ENCODE data around the gene FOXN3.
"Not testable (repeated sequence)": the region's sequence is repeated elsewhere in the genome, so short reads cannot be mapped to it uniquely, and the experiment has no call there.

FOXN3 gene

DNA sequence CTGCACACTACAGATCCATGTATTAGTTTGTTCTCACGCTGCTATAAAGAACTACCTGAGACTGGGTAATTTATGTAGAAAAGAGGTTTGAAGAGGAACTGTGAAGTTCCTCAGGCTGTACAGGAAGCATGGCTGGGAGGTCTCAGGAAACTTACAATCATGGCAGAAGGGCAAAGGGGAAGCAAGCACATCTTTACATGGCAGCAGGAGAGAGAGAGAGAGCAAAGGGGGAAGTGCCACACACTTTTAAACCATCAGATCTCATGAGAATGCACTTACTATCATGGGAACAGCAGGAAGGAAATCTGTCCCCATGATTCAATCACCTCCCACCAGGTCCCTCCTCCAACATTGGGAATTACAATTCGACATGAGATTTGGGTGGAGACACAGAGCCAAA is 265.3 kb downstream of the FOXN3 start:
- H3K9me3 ChIP-seq (ENCODE audit: control insufficient read depth, insufficient read depth, low read length); H3K27me3 ChIP-seq (ENCODE audit: control insufficient read depth, insufficient read depth, low read length); H3K36me3 ChIP-seq (ENCODE audit: control insufficient read depth, insufficient read depth, low read length); H3K9ac ChIP-seq (ENCODE audit: low read depth, low read length); H3K4me3 ChIP-seq (ENCODE audit: low read depth, low read length); H3K4me1 ChIP-seq (ENCODE audit: control insufficient read depth, insufficient read depth, low read length); H3K27ac ChIP-seq (ENCODE audit: low read depth, low read length): not testable (repeated sequence)

DNA sequence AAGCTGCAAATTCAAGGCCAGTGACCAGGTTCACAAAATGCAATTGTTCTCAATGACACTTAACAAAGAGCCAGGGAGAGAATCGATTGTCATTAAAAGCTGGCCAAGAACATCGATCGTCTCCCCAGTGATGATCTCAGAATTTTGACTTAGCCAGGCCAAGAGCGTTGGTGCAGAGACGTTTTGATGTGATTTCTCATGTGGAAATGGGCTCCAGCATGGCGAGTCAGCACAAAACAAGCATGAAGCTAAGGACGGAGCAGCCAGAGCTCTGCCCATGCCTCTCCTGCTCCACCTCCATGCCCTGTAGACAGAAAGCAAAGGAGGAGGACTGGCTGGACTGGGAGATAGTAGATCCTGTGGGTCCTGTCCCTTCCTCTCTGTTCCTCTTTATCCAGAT is 270.8 kb downstream of the FOXN3 start:
- Histone ChIP-seq H3K27me3 (ENCODE audit: control insufficient read depth, insufficient read depth, low read length) (no peaks in the 10 kb centered on the region), H3K4me1 (ENCODE audit: control insufficient read depth, insufficient read depth, low read length) (no peaks in the 10 kb centered on the region), H3K9me3 (ENCODE audit: control insufficient read depth, insufficient read depth, low read length) (no peaks in the 10 kb centered on the region), H3K9ac (ENCODE audit: low read depth, low read length) (no peak overlapping the region), H3K4me3 (ENCODE audit: low read depth, low read length) (no peak overlapping the region), H3K27ac (ENCODE audit: low read depth, low read length) (no peak overlapping the region), H3K36me3 (ENCODE audit: control insufficient read depth, insufficient read depth, low read length) (no peaks in the 10 kb centered on the region)

- Histone ChIP-seq H3K4me3 (ENCODE audit: low read depth, low read length) (no peak overlapping the region), H3K27ac (ENCODE audit: low read depth, low read length) (no peak overlapping the region), H3K9me3 (ENCODE audit: control insufficient read depth, insufficient read depth, low read length) (no peaks in the 10 kb centered on the region), H3K36me3 (ENCODE audit: control insufficient read depth, insufficient read depth, low read length) (no peaks in the 10 kb centered on the region), H3K27me3 (ENCODE audit: control insufficient read depth, insufficient read depth, low read length) (no peaks in the 10 kb centered on the region), H3K9ac (ENCODE audit: low read depth, low read length) (no peak overlapping the region), H3K4me1 (ENCODE audit: control insufficient read depth, insufficient read depth, low read length) (peaks cover 3% of the 10 kb centered on the region; the same call in 1 of the 2 replicates)
Measured at GRCh38 chr14:89144642-89145041, 272.4 kb downstream of the FOXN3 start.

- Histone ChIP-seq H3K9ac (ENCODE audit: low read depth, low read length) (no peak overlapping the region), H3K27me3 (ENCODE audit: control insufficient read depth, insufficient read depth, low read length) (no peaks in the 10 kb centered on the region), H3K4me1 (ENCODE audit: control insufficient read depth, insufficient read depth, low read length) (peaks cover 8% of the 10 kb centered on the region; the same call in 1 of the 2 replicates), H3K36me3 (ENCODE audit: control insufficient read depth, insufficient read depth, low read length) (no peaks in the 10 kb centered on the region), H3K27ac (ENCODE audit: low read depth, low read length) (no peak overlapping the region), H3K4me3 (ENCODE audit: low read depth, low read length) (no peak overlapping the region), H3K9me3 (ENCODE audit: control insufficient read depth, insufficient read depth, low read length) (no peaks in the 10 kb centered on the region)
Measured at GRCh38 chr14:89144066-89144465, 273.0 kb downstream of the FOXN3 start.

GRCh38 chr14:89143595-89143994 is 273.4 kb downstream of the FOXN3 start:
- Histone ChIP-seq H3K36me3 (ENCODE audit: control insufficient read depth, insufficient read depth, low read length) (no peaks in the 10 kb centered on the region), H3K9me3 (ENCODE audit: control insufficient read depth, insufficient read depth, low read length) (no peaks in the 10 kb centered on the region), H3K4me1 (ENCODE audit: control insufficient read depth, insufficient read depth, low read length) (peaks cover 12% of the 10 kb centered on the region; the same call in 1 of the 2 replicates), H3K27me3 (ENCODE audit: control insufficient read depth, insufficient read depth, low read length) (no peaks in the 10 kb centered on the region), H3K9ac (ENCODE audit: low read depth, low read length) (no peak overlapping the region), H3K27ac (ENCODE audit: low read depth, low read length) (no peak overlapping the region), H3K4me3 (ENCODE audit: low read depth, low read length) (no peak overlapping the region)

DNA sequence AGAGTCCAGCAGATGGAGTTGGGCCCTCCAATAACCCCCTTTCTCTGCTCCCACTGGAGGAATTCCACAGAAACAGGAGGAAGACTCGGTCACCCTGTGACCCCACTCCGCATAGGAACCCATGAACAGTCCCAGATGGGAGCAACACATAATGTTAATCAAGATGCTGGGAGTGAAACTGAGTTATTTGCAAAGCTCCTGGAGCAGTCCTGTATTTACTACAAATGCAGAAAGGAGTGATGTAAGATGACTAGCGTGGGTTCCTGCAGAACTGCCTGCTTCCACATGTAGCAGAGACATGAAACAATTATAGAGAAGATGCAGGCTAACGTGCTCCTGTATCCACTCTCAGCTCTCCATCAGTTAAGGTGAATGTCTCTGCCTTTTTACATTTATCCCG is 274.7 kb downstream of the FOXN3 start:
- Histone ChIP-seq H3K27me3 (ENCODE audit: control insufficient read depth, insufficient read depth, low read length) (no peaks in the 10 kb centered on the region), H3K4me1 (ENCODE audit: control insufficient read depth, insufficient read depth, low read length) (peaks cover 12% of the 10 kb centered on the region; the same call in 1 of the 2 replicates), H3K9me3 (ENCODE audit: control insufficient read depth, insufficient read depth, low read length) (no peaks in the 10 kb centered on the region), H3K27ac (ENCODE audit: low read depth, low read length) (no peak overlapping the region), H3K9ac (ENCODE audit: low read depth, low read length) (no peak overlapping the region), H3K36me3 (ENCODE audit: control insufficient read depth, insufficient read depth, low read length) (no peaks in the 10 kb centered on the region), H3K4me3 (ENCODE audit: low read depth, low read length) (no peak overlapping the region)

DNA sequence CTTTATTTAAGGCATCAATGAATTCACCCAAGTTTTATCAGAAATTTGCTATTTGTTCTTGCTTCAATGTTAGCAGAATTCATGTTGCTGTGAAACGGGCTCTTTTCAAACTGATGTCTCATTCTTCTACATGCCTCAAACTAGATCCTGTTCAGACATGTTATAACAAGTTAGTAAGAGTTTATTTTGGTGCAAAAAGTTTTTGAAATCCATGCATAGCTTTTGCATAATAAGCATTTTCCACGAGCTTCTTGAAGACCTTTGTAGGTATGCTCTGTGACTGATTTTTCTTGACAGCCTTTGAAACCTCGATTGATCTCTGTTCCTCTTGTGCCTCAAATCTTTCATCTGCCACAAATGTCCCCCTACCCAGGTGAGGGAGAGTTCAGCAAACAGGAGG is 275.2 kb downstream of the FOXN3 start:
- peaks cover 12% of the 10 kb centered on the region; the same call in 1 of the 2 replicates for H3K4me1 ChIP-seq (ENCODE audit: control insufficient read depth, insufficient read depth, low read length)
- no peak overlapping the region for H3K9ac ChIP-seq (ENCODE audit: low read depth, low read length)
- no peak overlapping the region for H3K4me3 ChIP-seq (ENCODE audit: low read depth, low read length)
- H3K27me3 ChIP-seq (ENCODE audit: control insufficient read depth, insufficient read depth, low read length), result no peaks in the 10 kb centered on the region
- no peaks in the 10 kb centered on the region for H3K9me3 ChIP-seq (ENCODE audit: control insufficient read depth, insufficient read depth, low read length)
- no peak overlapping the region for H3K27ac ChIP-seq (ENCODE audit: low read depth, low read length)
- no peaks in the 10 kb centered on the region for H3K36me3 ChIP-seq (ENCODE audit: control insufficient read depth, insufficient read depth, low read length)

DNA sequence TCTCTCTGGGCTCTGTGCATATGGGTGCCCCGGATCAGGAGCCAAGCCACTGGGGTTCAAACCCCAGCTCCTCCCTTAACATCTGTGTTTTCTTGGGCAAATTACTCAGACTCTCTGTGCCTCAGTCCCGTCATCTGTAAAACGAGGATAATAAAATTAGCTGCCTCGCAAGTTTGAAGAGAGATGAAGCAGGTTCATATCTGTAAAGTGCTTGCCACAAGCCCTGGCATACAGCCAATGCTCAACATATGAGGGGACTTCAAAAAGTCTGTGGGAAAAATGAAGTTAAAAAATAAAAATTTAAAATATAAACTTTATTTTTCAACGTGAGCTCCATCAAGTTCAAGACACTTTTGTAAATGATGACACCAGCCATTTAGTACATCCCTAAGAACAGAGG is 276.7 kb downstream of the FOXN3 start:
- Histone ChIP-seq H3K27me3 (ENCODE audit: control insufficient read depth, insufficient read depth, low read length) (no peaks in the 10 kb centered on the region), H3K4me1 (ENCODE audit: control insufficient read depth, insufficient read depth, low read length) (peaks cover 12% of the 10 kb centered on the region; the same call in 1 of the 2 replicates), H3K4me3 (ENCODE audit: low read depth, low read length) (no peak overlapping the region)

DNA sequence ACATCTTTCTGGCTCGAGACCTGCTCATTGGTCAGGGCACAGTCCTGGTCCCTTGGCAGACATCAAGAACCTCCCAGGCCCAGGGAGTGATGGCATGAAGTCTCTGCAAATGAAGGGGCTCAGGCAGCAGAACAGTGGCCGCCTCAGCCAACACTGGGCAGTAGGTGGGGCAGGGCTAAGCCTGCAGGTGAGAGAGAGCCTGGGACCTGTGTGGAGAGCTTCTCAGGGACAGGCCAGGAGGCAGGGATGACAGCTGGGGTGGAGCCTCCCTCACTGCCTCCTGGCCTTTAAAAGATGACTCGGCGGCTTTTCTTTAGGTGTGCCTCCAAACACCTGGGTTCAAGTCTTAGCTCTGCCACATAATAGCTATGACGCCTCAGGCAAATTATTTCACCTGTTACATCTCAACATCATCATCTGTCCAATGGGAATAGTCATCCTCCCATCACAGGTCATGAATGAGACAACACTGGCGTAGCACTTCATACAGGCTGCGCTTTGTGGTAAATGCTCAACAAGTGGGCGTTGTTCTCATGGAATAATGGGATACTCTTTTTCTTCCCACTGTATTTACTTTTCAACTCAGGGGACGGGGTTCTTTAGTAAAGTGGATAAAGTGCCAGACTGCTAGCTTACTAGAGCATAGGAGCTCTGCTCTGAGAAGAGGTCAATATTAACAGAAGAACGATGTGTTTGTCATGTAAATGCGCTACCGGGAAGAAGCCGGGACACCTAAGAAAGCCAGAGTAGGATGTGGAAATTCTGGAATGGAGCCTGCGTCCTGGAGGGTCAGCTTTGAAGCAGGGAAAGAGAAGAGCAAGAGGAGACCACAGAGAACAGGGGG is 277.4 kb downstream of the FOXN3 start:
- H3K4me1 ChIP-seq (ENCODE audit: control insufficient read depth, insufficient read depth, low read length), result peaks cover 12% of the 10 kb centered on the region; the same call in 1 of the 2 replicates
- peak overlapping the region; percentile 14; the same call in 1 of the 2 replicates for H3K4me3 ChIP-seq (ENCODE audit: low read depth, low read length)
- H3K27me3 ChIP-seq (ENCODE audit: control insufficient read depth, insufficient read depth, low read length), result no peaks in the 10 kb centered on the region
- no peaks in the 10 kb centered on the region for H3K9me3 ChIP-seq (ENCODE audit: control insufficient read depth, insufficient read depth, low read length)
- peak overlapping the region; percentile 36 for H3K27ac ChIP-seq (ENCODE audit: low read depth, low read length)
- H3K36me3 ChIP-seq (ENCODE audit: control insufficient read depth, insufficient read depth, low read length), result no peaks in the 10 kb centered on the region
- H3K9ac ChIP-seq (ENCODE audit: low read depth, low read length), result no peak overlapping the region

More for the DNA sequence above, 276.7 kb downstream of the FOXN3 start:
- Histone ChIP-seq H3K9me3 (ENCODE audit: control insufficient read depth, insufficient read depth, low read length) (no peaks in the 10 kb centered on the region), H3K27ac (ENCODE audit: low read depth, low read length) (no peak overlapping the region), H3K9ac (ENCODE audit: low read depth, low read length) (no peak overlapping the region), H3K36me3 (ENCODE audit: control insufficient read depth, insufficient read depth, low read length) (no peaks in the 10 kb centered on the region)

DNA sequence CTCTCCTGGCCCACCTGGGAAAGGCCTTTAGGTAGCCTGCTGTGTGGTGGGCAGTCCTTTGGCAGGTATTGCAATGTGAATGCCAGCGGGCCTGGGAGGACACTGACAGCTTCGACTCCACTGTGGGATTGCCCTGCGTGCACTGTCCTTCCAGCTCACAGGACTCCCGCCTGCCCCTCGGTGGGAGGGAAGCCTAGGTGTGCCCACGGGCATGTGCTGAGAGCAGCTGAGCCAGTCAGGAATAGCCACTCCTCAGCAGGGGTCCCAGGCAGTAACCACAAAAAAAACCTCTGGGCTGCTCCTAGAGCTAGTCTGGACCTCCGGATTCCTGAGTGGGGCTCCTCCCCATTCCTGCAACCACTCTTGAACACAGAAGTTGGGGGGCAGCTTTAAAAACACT is 278.2 kb downstream of the FOXN3 start:
- H3K4me1 ChIP-seq (ENCODE audit: control insufficient read depth, insufficient read depth, low read length), result peaks cover 12% of the 10 kb centered on the region; the same call in 1 of the 2 replicates
- H3K9ac ChIP-seq (ENCODE audit: low read depth, low read length), result no peak overlapping the region
- H3K4me3 ChIP-seq (ENCODE audit: low read depth, low read length), result no peak overlapping the region
- H3K27me3 ChIP-seq (ENCODE audit: control insufficient read depth, insufficient read depth, low read length), result no peaks in the 10 kb centered on the region
- no peak overlapping the region for H3K27ac ChIP-seq (ENCODE audit: low read depth, low read length)
- H3K36me3 ChIP-seq (ENCODE audit: control insufficient read depth, insufficient read depth, low read length), result no peaks in the 10 kb centered on the region
- H3K9me3 ChIP-seq (ENCODE audit: control insufficient read depth, insufficient read depth, low read length), result no peaks in the 10 kb centered on the region

DNA sequence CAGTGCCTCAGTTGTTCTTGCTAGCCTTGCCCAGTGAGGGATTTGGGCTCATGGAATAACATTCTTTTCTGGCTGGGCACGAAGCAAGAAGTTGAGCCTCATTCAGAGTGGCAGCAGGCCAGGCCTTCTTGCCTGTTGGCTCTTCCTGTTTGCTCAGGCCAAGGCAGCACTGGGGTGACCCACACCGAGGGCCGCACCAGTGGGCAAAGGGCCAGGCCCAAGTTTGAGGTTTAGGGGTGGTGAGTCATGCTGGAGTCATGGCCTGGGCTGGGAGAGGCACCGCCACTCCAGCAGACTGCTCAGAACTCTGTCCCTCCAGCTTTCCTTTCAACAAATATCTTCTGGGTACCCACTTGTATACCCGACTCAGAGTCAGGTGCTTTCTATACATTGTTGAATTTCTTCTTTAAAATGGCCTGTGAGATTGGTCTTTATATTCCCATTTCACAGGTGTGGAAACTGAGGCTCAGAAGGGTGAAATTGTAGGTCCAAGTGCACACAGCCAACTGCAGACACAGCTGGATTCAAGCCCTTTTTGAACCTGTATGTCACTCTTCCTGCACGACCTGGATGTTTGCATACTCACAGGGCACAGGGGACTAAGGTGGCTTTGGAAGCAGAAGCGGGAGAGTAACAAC is 279.4 kb downstream of the FOXN3 start:
- H3K9ac ChIP-seq (ENCODE audit: low read depth, low read length), result no peak overlapping the region
- no peaks in the 10 kb centered on the region for H3K36me3 ChIP-seq (ENCODE audit: control insufficient read depth, insufficient read depth, low read length)
- H3K27ac ChIP-seq (ENCODE audit: low read depth, low read length), result no peak overlapping the region

More for the DNA sequence above, 279.4 kb downstream of the FOXN3 start:
- Histone ChIP-seq H3K9me3 (ENCODE audit: control insufficient read depth, insufficient read depth, low read length) (no peaks in the 10 kb centered on the region), H3K27me3 (ENCODE audit: control insufficient read depth, insufficient read depth, low read length) (no peaks in the 10 kb centered on the region), H3K4me3 (ENCODE audit: low read depth, low read length) (no peak overlapping the region), H3K4me1 (ENCODE audit: control insufficient read depth, insufficient read depth, low read length) (peaks cover 12% of the 10 kb centered on the region; the same call in 1 of the 2 replicates)

All from HUES48 (cell line).